Right lobe of liver (tissue), 4 donors: ENCODE data around the gene PRND.

Experiments used
- CTCF ChIP-seq, 4 donors: fragments of 200-600 bp in 3 of 4; fragments of 450-650 bp in 1 of 4; IDR thresholded peaks; one replicate each; pipeline versions ENCODE4 v1.5.1 to v1.8.0; 2016 to 2022; ENCODE audit warnings: antibody characterized with exemption in 4 of 4, mild to moderate bottlenecking in 2 of 4
- POLR2A ChIP-seq: fragments of 450-650 bp; IDR thresholded peaks from one replicate; pipeline ENCODE4 v1.6.1; 2017; ENCODE audit warnings: antibody characterized with exemption, mild to moderate bottlenecking
- donor health status: DM: no; HTN: no; CAD: no.
- donor health status: DM: no; HTN: no; CAD: no.
- donor health status: DM: no; HTN: yes; CAD: no.

- TF ChIP-seq CTCF (IDR thresholded peaks at IDR 0.05) (no peak), POLR2A (no peak)
Observed at GRCh38 chr20:4722571-4722970, 862 bp downstream of the PRND start.
